Neuron (in vitro differentiated cells): Measurements from ENCODE around the gene PTPRN2.

Experiments
- H2AFZ ChIP-seq: one replicate; pipeline ENCODE4 v1.6.1; 2013; ENCODE audit warnings: low read depth, mild to moderate bottlenecking, inconsistent platforms, low read length, moderate library complexity
- H3K27me3 ChIP-seq: one replicate; pipeline ENCODE4 v1.6.1; 2013; ENCODE audit warnings: low read length; ENCODE audit not compliant: insufficient read depth
- H3K36me3 ChIP-seq: one replicate; pipeline ENCODE4 v1.6.1; 2013; ENCODE audit warnings: low read length; ENCODE audit not compliant: insufficient read depth
- H3K4me1 ChIP-seq: one replicate; pipeline ENCODE4 v1.6.1; 2013; ENCODE audit warnings: low read length; ENCODE audit not compliant: insufficient read depth
- H3K4me3 ChIP-seq: 2 replicates; pipeline ENCODE4 v1.5.1; 2013; ENCODE audit warnings: mild to moderate bottlenecking, low read length, moderate library complexity
- H3K9me3 ChIP-seq: one replicate; pipeline ENCODE4 v1.6.1; 2013; ENCODE audit warnings: low read length

The PTPRN2 gene

DNA sequence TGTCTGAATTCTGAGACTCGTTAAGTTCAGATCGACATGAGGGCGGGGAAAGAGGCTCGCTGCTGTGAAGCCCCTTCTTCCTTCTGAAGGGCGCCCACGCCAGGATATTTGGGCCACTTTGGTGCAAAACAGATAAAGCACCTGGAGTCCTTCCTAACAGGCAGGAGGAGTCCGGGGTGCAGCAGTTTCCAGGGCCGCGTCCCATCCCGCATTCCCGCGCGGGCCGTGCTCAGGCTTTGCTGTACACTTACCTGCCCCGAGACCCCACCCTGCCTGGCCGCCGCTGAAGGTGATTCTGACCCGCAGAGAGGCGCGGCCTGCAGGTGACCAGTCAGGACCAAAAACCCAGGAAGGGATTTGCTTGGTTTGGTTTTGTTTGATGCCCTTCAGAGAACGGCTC, 454.6 kb downstream of the PTPRN2 start:
- Histone ChIP-seq H3K4me1 (no peaks in the 10 kb centered on the region), H3K36me3 (no peaks in the 10 kb centered on the region), H3K4me3 (no peak overlapping the region), H3K9me3 (no peaks in the 10 kb centered on the region), H2AFZ (no peak overlapping the region), H3K27me3 (no peaks in the 10 kb centered on the region)

DNA sequence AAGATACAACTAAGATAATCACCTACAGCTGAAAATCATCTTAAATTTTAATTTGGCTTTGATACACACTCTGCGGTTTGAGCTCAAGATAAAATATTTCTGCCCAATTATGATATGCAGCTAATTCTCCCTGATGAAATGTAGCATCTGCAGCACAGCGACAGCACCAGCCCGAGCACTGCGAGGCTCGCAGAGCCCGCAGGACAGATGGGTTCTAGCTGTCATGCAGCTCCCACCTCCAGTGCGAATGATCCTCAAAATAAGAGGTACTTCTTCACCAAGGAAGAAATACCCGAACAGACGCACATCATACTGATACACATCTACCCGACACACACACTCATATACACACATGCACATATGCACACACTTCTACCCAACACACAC, 457.6 kb downstream of the PTPRN2 start:
- H3K4me1 ChIP-seq: no peaks in the 10 kb centered on the region
- H3K9me3 ChIP-seq: no peaks in the 10 kb centered on the region
- H3K27me3 ChIP-seq: no peaks in the 10 kb centered on the region
- H3K36me3 ChIP-seq: no peaks in the 10 kb centered on the region
- no peak overlapping the region for H3K4me3 ChIP-seq
- H2AFZ ChIP-seq: no peak overlapping the region

DNA sequence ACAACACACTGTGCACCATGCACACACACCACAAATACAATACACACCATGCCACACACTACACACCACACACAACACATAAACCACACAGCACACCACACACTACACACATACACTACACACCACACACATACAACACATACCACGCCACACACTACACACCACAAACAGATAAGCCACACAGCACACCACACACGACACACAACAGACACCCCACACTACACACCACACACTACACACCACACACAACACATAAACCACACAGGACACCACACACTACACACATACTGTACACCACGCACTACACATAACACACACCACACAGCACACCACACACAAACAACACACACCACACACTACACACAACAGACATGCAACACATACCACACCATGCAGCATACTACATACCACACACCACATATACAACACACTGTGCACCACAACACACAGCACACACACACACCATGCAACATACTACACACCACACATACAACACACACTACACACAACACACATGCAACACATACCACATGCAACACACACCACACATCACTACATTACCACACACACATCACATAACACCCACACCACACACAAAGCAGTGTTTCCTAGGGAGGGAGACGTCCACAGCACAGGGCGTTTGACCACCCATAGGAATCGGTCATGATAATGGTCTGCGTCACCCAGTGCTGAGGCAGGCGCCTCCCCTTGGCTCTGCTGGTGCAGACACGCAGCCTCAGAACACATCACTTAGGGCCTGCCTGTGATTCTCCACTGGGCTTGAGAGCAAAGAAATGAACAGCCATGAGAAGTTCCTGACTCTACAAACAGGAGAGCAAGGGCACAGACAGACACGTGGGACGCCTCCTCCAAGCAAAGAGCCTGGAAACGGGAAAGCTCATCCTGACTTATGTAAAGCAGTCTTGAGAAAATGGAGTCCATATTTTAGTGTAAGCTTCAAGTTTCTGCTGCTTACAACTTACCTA, 458.3 kb downstream of the PTPRN2 start:
- Histone ChIP-seq H3K9me3 (no peaks in the 10 kb centered on the region), H2AFZ (no peak overlapping the region), H3K36me3 (no peaks in the 10 kb centered on the region), H3K27me3 (no peaks in the 10 kb centered on the region), H3K4me3 (no peak overlapping the region), H3K4me1 (no peaks in the 10 kb centered on the region)

DNA sequence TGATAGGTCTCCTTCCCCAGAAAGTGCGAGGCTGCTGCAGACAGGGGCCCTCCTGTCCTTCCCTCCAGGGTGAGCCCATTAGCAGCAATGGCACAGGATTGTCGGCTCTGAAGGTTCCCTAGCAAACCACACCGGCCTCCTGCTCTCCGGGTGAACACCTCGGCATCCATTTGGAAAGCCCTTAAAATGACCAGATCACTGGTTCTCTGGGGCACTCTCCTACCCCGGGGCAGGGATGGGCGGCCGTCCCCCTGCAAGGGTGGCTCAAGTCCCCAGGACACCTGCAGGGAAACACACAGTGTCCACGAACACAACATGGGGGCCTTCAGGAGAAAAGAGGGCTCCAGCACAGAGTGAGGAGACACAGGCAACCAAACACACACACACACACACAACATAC, 459.1 kb downstream of the PTPRN2 start:
- no peaks in the 10 kb centered on the region for H3K4me1 ChIP-seq
- no peaks in the 10 kb centered on the region for H3K27me3 ChIP-seq
- no peak overlapping the region for H3K4me3 ChIP-seq
- peaks cover 1% of the 10 kb centered on the region for H3K9me3 ChIP-seq
- no peaks in the 10 kb centered on the region for H3K36me3 ChIP-seq
- no peak overlapping the region for H2AFZ ChIP-seq

DNA sequence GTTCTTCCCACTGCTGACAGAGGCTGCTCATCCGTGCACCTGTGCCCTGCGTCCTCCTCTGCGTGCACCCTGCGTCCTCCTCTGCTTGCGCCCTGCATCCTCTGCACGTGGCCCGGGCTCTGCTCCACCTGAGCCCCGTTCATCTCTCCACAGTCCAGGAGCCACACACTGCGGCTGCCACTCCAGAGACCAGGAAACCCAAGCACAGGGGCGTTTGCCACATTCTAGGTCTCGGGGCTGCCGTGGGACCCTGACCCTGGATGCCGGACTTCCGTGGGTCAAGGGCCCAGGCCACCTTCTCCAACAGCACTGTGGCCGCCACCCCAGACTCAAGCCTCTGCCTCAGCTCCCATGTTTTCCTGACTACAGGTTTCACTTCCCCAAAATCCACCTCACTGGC, 460.4 kb downstream of the PTPRN2 start:
- H2AFZ ChIP-seq: no peak overlapping the region
- H3K4me3 ChIP-seq: no peak overlapping the region
- H3K36me3 ChIP-seq: no peaks in the 10 kb centered on the region
- H3K9me3 ChIP-seq: peaks cover 3% of the 10 kb centered on the region
- no peaks in the 10 kb centered on the region for H3K4me1 ChIP-seq
- no peaks in the 10 kb centered on the region for H3K27me3 ChIP-seq

DNA sequence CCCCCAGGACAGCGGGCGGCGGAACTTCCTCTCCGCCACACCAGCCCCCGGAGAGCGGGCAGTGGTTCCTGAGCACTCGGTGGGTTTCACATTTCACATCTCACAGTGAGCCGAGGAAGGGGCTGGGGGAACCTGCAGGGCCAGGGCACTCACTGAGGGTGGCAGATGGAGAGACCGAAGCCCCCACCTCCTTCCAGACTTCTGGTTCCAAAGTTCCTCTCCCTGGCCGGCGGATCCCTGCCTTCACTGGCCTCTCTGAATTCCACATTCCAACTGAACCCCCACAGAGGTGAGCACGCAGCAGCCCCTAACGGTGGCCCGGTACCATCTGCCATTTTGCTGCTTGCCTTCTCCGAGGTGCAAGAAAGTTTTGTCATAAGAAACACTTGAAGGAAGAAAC, 461.0 kb downstream of the PTPRN2 start:
- Histone ChIP-seq H3K9me3 (peaks cover 3% of the 10 kb centered on the region), H3K27me3 (no peaks in the 10 kb centered on the region), H3K4me1 (no peaks in the 10 kb centered on the region)

DNA sequence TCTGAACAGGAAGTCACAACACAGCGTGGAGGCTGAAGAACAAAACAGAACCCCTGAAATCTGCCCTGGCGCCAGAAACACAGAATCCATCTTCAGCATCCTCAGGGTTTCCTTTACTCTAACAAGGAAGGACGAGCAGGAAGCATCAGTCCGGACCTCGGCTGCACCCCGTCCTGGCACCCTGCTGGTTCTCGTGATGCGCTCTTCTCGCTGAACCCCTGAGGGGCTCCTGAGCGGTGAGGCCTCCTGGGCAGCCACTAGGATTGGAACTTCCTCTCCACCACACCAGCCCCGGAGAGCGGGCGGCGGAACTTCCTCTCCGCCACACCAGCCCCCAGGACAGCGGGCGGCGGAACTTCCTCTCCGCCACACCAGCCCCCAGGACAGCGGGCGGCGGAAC, 461.9 kb downstream of the PTPRN2 start:
- peaks cover 3% of the 10 kb centered on the region for H3K9me3 ChIP-seq
- H3K4me3 ChIP-seq: no peak overlapping the region
- no peak overlapping the region for H2AFZ ChIP-seq
- H3K27me3 ChIP-seq: no peaks in the 10 kb centered on the region
- no peaks in the 10 kb centered on the region for H3K4me1 ChIP-seq
- H3K36me3 ChIP-seq: no peaks in the 10 kb centered on the region

More for the DNA sequence above, 461.0 kb downstream of the PTPRN2 start:
- Histone ChIP-seq H2AFZ (no peak overlapping the region), H3K36me3 (no peaks in the 10 kb centered on the region), H3K4me3 (no peak overlapping the region)

DNA sequence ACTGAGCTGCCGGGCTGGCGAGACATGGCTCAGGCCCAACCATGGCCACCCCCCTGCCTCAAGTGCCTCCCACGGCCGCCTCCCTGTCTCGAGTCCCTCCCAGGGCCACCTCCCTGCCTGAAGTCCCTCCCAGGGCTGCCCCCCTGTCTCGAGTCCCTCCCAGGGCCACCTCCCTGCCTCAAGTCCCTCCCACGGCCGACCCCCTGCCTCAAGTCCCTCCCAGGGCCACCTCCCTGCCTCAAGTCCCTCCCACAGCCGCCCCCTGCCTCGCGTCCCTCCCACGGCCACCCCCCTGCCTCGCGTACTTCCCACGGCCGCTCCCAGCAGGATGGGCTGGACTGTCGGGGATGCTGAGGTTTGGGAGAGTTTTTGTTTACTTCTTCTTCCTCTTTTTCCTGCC, 462.5 kb downstream of the PTPRN2 start:
- H3K4me3 ChIP-seq: no peak overlapping the region
- H3K9me3 ChIP-seq: peaks cover 3% of the 10 kb centered on the region
- H3K4me1 ChIP-seq: no peaks in the 10 kb centered on the region
- no peak overlapping the region for H2AFZ ChIP-seq
- H3K27me3 ChIP-seq: no peaks in the 10 kb centered on the region
- H3K36me3 ChIP-seq: no peaks in the 10 kb centered on the region

DNA sequence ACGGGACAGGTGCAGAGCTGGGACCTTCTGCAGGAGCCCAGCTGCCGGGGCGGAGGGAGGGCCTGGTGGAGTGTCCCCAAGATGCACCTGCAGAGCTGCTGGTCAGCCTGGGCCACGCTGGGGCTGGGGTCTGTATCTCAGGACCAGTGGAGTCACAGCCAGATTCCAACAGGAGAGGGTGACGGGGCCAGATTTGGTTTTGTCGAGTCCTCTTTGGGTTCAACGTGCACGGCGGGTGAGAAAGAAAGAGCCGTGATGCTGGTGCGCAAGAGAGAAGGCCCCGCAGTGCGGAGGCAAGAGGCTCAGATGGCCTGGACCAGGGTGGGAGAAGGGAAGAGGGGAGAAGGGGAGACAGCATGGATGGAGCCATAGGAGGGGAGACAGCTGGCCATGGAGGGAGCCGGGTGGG, 462.9 kb downstream of the PTPRN2 start:
- no peak overlapping the region for H3K4me3 ChIP-seq
- H3K4me1 ChIP-seq: no peaks in the 10 kb centered on the region
- no peak overlapping the region for H2AFZ ChIP-seq
- no peaks in the 10 kb centered on the region for H3K36me3 ChIP-seq
- peaks cover 3% of the 10 kb centered on the region for H3K9me3 ChIP-seq
- H3K27me3 ChIP-seq: no peaks in the 10 kb centered on the region

DNA sequence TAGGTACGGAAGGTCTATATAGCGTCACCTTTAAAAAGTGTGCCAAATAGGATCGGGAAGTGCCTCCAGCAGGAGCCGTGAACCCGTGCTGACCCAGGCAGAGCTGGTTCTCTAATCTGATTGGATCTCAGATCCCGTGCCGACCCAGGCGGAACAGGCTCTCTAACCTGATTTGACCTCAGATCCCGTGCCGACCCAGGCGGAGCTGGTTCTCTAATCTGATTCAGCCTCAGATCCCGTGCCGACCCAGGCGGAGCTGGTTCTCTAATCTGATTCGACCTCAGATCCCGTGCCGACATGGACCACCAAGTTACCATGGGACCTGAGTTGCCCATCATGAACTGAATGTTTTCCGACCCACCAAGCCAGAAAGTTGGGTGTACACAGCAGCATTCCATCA, 463.9 kb downstream of the PTPRN2 start:
- Histone ChIP-seq H3K27me3 (no peaks in the 10 kb centered on the region), H3K4me3 (no peak overlapping the region), H3K9me3 (peaks cover 3% of the 10 kb centered on the region), H2AFZ (no peak overlapping the region), H3K36me3 (no peaks in the 10 kb centered on the region), H3K4me1 (no peaks in the 10 kb centered on the region)

DNA sequence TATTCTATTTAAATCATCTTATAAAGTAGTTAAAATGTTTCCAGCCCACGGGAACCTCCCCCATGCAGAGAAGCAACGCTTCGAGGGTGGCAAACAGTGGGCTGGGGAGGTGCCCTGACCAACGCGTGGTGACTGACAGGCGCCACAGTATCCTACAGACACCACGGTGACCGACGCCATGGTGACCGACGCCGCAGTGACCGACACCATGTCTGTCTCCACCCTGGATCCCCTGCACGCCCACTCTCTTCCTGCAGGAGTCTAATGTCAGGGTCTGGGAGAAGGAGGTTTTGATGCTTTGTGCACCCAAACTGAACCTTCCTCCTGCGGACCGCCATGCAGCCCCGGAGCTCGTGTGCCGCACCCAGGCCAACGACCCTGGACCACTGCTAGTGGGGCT, 464.4 kb downstream of the PTPRN2 start:
- H3K36me3 ChIP-seq: no peaks in the 10 kb centered on the region
- H3K4me3 ChIP-seq: no peak overlapping the region
- H3K4me1 ChIP-seq: no peaks in the 10 kb centered on the region
- H2AFZ ChIP-seq: no peak overlapping the region
- peaks cover 3% of the 10 kb centered on the region for H3K9me3 ChIP-seq
- H3K27me3 ChIP-seq: no peaks in the 10 kb centered on the region

DNA sequence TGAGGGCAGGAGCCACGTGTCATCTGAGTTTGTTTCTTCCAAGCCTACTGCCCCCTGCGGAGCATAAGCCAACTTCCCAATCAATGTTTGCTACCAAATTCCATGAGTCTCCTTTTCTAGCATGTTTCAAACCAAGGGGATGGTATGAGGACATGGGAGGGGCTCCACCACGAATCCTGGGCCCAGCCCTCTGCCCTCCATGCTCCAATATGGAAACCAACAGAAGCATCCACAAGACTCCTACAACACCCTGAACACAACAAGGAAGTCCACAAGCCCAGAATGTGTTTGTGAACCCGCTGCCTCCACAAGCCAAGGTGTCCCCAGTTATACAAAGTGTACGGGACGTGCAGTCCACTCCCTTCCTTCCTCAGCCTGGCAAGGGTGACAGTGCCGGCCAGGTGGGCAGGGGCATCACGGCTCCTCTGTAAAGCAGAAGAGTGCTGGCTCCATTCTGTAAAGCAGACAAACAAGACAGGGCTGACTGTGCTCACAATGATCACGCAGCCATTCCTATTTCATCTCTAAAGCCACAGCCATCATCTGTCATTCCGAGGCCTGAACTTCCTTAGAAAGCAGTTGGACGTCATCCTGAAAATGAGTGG, 466.1 kb downstream of the PTPRN2 start:
- H3K36me3 ChIP-seq: no peaks in the 10 kb centered on the region
- H3K4me1 ChIP-seq: no peaks in the 10 kb centered on the region
- no peak overlapping the region for H2AFZ ChIP-seq
- H3K9me3 ChIP-seq: peaks cover 3% of the 10 kb centered on the region
- H3K4me3 ChIP-seq: no peak overlapping the region
- H3K27me3 ChIP-seq: no peaks in the 10 kb centered on the region

DNA sequence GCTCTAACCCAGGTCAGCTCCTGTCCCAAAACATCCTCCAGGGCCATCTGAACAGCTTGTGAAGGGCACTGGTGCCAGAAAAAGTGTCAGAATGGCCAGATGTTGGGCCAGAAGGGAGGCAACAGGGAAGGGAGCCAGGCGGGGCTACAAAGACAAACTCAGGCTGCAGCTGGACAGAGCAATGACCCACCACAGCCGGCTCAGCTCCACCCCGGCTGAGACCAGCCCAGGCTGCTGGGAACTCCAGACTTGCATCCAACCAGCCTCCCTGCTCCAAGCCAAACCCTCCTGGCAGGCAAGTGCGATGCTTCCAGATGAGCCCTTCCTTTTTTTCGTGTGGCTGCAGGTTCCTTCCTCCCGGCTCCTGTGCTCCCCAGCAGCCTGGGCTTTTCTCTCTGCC, 466.9 kb downstream of the PTPRN2 start:
- Histone ChIP-seq H3K36me3 (no peaks in the 10 kb centered on the region), H3K4me1 (no peaks in the 10 kb centered on the region), H3K27me3 (no peaks in the 10 kb centered on the region), H2AFZ (no peak overlapping the region), H3K9me3 (peaks cover 5% of the 10 kb centered on the region), H3K4me3 (no peak overlapping the region)
